GM12873 (cell line): ENCODE results near the gene GXYLT2.

ENCODE experiments used
- CTCF ChIP-seq: IDR thresholded peaks from 2 replicates; pipeline ENCODE4 v1.5.1; 2012; ENCODE audit warnings: low read depth, mild to moderate bottlenecking, moderate library complexity, low read length, control low read depth; ENCODE audit not compliant: insufficient read depth; ENCODE audit errors: missing control alignments

Gene GXYLT2

GRCh38 chr3:72919520-72919919 is 31.7 kb downstream of the GXYLT2 start:
- TF ChIP-seq CTCF: no peak

- peak; percentile 52 for TF ChIP-seq CTCF
These were observed 36.2 kb downstream of the GXYLT2 start for GRCh38 chr3:72924055-72924454.

- no peak for TF ChIP-seq CTCF
These were observed 42.9 kb downstream of the GXYLT2 start for GRCh38 chr3:72930754-72931153.

GRCh38 chr3:72932416-72932815 is 44.6 kb downstream of the GXYLT2 start:
- no peak for TF ChIP-seq CTCF

GRCh38 chr3:72938471-72939265 is 50.8 kb downstream of the GXYLT2 start:
- TF ChIP-seq CTCF: peak; percentile 62

DNA sequence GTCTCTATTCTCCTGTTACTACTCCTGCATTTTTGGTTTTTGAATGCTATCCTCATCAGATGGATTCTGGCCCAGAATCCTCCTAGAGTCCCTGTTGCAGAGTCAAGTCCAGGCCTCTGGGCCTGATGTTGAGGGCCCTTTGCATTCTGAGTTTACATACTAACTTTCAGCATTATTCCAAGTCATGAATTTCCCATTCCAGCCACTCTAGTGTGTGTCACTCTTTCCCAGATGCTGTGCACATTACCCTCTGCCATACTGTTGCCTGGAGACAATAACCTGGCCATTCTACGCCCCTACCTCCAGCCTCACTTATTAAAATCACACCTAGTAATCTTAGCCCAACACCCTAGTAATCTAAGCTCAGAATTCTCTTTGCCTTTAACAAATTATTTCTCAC is 53.4 kb downstream of the GXYLT2 start:
- TF ChIP-seq CTCF: no peak

DNA sequence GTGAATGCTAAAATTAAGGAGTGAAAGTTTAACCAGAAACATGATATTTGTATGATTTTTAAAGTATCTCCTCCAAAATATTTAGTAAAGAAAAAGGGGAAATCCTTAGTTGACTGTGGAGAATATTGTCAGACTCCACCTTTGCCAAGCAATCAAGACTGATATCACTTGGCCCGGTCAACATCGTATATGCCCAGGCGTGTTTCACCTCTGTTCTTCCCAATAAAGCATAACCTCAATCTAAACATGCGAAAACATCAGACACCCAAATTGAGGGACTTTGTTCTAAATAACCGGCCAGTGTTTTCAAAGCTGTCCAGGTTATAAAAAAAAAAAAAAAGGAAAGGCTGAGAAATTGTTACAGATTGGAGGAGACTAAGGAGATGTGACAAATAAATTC is 54.6 kb downstream of the GXYLT2 start:
- TF ChIP-seq CTCF: no peak

DNA sequence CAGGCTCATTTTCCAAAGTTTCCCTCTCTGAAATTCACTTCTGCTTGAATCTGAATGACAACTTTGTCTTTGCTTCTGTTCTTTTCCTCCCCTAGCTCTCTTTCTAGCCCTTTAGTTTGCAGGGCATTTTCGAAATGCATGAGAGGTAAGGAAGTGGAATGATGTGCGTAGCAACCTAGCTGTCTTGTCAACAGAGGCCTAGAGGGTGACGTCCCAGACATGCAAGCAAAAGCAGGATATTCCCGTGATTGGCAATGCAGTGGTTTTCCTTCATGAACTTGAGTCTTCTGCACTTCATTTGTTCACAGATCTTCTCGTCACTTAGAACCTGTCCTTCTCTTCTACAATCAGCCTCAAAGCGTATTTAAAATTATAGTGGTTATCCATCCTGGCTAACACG is 56.9 kb downstream of the GXYLT2 start:
- no peak for TF ChIP-seq CTCF
